NCI-H2227 (cell line): ENCODE results near the gene POLR1D.

Experiments used
- DNase-seq: peaks from one replicate; lab custom pipeline; 2025; ENCODE audit not compliant: unreplicated experiment; lab: John Stamatoyannopoulos, UW

POLR1D gene

DNA sequence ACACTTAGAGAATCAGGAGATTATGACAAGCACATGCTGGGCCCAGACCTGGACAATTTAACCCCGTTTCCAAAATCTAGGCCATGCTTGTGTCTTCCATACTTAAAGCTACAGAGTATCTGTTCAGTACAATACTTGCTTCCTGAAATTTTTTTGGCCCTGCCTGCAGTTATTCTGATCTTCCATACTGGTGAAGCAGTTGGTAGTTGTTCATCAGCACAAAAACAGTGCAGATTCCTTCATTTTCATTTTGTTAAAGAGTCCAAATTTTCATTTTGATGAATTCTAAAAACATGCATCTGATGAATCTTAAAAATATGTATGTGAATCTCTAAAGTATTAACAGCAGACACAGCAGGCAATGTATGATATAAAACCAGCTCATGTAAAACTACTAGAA lies 49.2 kb downstream of the POLR1D start:
- no peak for DNase-seq

GRCh38 chr13:27672025-27672424 lies 50.3 kb downstream of the POLR1D start:
- no peak for DNase-seq
